Mesothelial cell of epicardium (in vitro differentiated cells): Measurements from ENCODE around the gene RAP2B. TPM values are rescaled to one million over a fixed set of nuclear protein-coding genes. Genes with fewer than 3 reads are reported as not detected.
A peak's percentile ranks its signal among the peaks of the same experiment; 100 is the strongest.

Experiments
- DNase-seq, 2 experiments: peaks; one replicate each; pipeline ENCODE4 v3.0.0; 2021; ENCODE audit warnings: low spot score in 2 of 2; ENCODE audit not compliant: unreplicated experiment in 2 of 2
- H3K27ac Mint-ChIP-seq: 2 replicates; pipeline ENCODE4 v1.8.0; 2021; ENCODE audit warnings: mixed read lengths
- H3K27me3 Mint-ChIP-seq: 2 replicates; pipeline ENCODE4 v1.8.0; 2021; ENCODE audit warnings: low read depth, mixed read lengths
- H3K36me3 Mint-ChIP-seq: 2 replicates; pipeline ENCODE4 v1.8.0; 2021; ENCODE audit warnings: mixed read lengths
- H3K4me1 Mint-ChIP-seq: 2 replicates; pipeline ENCODE4 v1.8.0; 2021; ENCODE audit warnings: mixed read lengths
- H3K4me3 Mint-ChIP-seq: 2 replicates; pipeline ENCODE4 v1.8.0; 2021; ENCODE audit warnings: mild to moderate bottlenecking, moderate library complexity, mixed read lengths
- H3K9me3 Mint-ChIP-seq: 2 replicates; pipeline ENCODE4 v1.8.0; 2021; ENCODE audit warnings: mixed read lengths
- total RNA-seq: library from RNA; stranded (reverse); gene quantifications from 3 replicates; pipeline ENCODE4 v1.2.1, GENCODE V29; 2021
- TF ChIP-seq, protein P1 (sequence below): fragments of 200-600 bp; sonication (generic); IDR thresholded peaks from one replicate; pipeline ENCODE4 v1.5.0; 2021; ENCODE audit warnings: antibody characterized with exemption; ENCODE audit not compliant: unreplicated experiment

RAP2B gene
- total RNA-seq, 1 donor from 2014 or later, result 15.2 TPM

DNA sequence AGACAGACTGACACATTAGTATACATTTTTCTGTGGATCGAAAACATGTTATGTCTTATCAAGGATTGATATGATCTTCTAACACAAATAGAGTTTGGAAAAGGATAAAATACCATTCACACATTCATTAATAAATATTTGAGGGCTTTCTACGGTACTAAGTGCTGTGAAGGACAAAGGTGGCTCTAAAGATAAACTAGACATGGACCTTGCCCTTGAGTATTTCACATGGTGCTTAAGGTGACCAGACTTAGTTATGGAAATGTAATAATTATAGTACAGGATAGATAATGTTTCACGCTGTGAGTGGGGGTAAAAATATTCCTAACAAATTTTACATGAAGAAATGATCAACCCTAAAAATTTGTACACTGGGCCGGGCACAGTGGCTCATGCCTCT, 3.8 kb upstream of the RAP2B start:
- Mint-ChIP-seq H3K9me3 (no peaks in the 10 kb centered on the region), H3K27me3 (peaks cover 2% of the 10 kb centered on the region), H3K27ac (no peak overlapping the region), H3K4me1 (peaks cover 12% of the 10 kb centered on the region), H3K4me3 (no peak overlapping the region), H3K36me3 (no peaks in the 10 kb centered on the region)
- TF ChIP-seq, protein P1, sequence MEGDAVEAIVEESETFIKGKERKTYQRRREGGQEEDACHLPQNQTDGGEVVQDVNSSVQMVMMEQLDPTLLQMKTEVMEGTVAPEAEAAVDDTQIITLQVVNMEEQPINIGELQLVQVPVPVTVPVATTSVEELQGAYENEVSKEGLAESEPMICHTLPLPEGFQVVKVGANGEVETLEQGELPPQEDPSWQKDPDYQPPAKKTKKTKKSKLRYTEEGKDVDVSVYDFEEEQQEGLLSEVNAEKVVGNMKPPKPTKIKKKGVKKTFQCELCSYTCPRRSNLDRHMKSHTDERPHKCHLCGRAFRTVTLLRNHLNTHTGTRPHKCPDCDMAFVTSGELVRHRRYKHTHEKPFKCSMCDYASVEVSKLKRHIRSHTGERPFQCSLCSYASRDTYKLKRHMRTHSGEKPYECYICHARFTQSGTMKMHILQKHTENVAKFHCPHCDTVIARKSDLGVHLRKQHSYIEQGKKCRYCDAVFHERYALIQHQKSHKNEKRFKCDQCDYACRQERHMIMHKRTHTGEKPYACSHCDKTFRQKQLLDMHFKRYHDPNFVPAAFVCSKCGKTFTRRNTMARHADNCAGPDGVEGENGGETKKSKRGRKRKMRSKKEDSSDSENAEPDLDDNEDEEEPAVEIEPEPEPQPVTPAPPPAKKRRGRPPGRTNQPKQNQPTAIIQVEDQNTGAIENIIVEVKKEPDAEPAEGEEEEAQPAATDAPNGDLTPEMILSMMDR, result no peak
- DNase-seq, result no peak

DNA sequence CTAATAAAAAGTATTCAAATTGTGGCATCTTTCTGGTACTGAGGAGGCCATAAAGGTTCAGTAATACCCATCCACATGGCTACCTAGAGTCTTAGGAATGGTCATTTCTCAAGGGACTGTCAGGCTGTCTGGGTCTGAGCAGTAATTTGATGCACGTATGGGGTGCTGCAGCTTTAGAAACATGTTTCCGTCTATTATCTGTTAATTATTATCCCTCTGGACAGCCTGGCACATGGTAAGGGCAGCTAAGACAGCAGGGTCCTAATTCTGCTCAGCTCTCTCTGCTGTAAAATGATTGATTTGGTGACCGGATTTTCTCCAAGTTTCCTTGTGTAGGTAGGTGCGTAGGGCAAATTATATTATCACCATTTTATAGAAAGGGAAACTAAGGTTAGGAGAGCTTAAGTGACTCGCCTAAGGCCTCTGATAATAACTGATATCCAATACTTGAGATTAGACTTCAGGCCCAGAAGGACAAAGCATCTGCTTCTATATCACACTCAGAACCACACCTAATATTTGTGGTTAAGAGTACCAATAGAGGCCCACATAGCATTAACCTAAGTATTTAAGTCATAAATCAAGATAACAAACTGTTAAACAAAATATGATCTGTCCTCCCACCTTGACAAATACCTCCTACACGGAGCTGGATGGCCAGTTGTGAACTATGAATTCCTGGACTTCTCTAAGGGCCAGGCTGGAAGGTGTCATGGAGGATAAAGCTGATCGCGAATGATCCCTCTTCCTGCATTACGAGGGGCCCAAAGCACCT, 2.9 kb upstream of the RAP2B start:
- TF ChIP-seq, protein P1, result no peak
- Mint-ChIP-seq H3K4me1 (peaks cover 20% of the 10 kb centered on the region), H3K27ac (peak overlapping the region; percentile 98)

GRCh38 chr3:153159771-153160397, 2.1 kb upstream of the RAP2B start:
- Mint-ChIP-seq H3K4me3 (peak overlapping the region; percentile 94), H3K27me3 (peaks cover 2% of the 10 kb centered on the region), H3K27ac (peak overlapping the region; percentile 98), H3K4me1 (peaks cover 28% of the 10 kb centered on the region), H3K9me3 (no peaks in the 10 kb centered on the region), H3K36me3 (no peaks in the 10 kb centered on the region)
- TF ChIP-seq, protein P1, result no peak
- no peak for DNase-seq

More for the DNA sequence above, 2.9 kb upstream of the RAP2B start:
- Mint-ChIP-seq H3K9me3 (no peaks in the 10 kb centered on the region), H3K27me3 (peaks cover 2% of the 10 kb centered on the region), H3K36me3 (no peaks in the 10 kb centered on the region), H3K4me3 (peak overlapping the region; percentile 94)
- DNase-seq, result no peak

DNA sequence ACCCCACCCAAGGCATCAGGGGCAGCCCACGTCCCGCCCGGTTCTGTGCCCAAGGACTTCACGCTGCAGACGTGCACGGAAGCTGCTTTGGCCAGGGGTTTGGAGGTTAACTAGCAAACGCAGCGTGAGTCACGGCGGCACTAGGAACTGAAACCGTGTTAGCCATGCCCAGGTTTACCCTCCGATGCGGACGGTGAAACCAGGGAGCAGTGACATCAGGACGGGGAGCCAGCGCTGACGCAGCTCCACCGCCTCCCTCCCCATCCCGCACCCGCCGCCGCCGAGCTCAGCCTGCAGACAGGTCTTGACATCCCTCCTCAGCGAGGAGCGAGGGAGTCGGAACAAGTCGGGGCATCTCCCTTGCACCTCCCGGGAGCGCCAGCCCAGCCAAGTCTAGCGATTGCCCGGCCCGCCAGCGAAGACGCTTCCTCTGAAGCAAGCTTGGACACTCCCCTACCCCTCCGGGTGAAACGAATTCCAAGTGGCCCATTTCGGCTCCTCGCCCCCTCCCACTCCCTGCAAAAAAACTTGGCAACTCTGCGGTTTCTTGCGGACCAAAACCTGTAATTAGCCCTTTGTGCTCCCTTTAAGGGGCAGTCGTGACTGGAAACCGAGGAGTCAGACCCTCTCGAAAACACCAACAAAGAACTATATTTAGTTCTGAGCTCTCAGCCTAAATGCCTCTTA, 1.4 kb upstream of the RAP2B start:
- peaks cover 2% of the 10 kb centered on the region for H3K27me3 Mint-ChIP-seq
- no peaks in the 10 kb centered on the region for H3K9me3 Mint-ChIP-seq
- TF ChIP-seq, protein P1, result no peak
- DNase-seq, result peak; percentile 65 to 85
- no peaks in the 10 kb centered on the region for H3K36me3 Mint-ChIP-seq
- H3K4me1 Mint-ChIP-seq, result peaks cover 35% of the 10 kb centered on the region
- peak overlapping the region; percentile 98 for H3K27ac Mint-ChIP-seq
- H3K4me3 Mint-ChIP-seq, result peak overlapping the region; percentile 94

DNA sequence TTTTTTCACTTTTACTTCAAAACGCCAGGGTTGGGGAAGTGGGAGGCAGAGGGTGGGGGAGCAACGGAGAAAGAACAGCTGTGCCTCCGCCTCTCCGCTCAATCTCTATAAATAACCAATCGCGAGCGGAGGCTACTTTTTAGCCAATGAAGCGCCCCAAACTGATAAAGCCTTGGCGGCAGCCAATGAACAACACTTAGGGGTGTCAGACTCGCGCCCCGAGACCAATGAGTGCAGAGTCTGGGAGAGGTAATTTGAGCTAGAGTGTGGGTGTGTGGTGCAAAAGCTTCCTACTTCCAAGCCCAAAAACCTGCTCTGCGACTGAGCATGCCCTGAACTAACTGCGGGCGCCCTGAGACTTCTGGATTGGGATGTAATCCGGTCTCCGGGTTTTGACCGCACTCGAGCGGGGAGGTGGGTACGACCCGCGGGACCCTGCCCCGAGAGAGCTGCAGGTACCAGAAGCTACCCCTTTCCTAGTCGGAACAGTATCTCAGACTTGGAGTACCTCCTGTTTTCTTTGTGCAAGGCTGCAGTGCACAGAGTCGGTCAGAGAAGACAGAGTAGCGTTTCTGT, 800 bp upstream of the RAP2B start:
- peak; percentile 82 to 93 for DNase-seq
- Mint-ChIP-seq H3K36me3 (peaks cover 3% of the 10 kb centered on the region), H3K27me3 (peaks cover 2% of the 10 kb centered on the region), H3K4me3 (peak overlapping the region; percentile 94), H3K9me3 (no peaks in the 10 kb centered on the region), H3K4me1 (peaks cover 41% of the 10 kb centered on the region), H3K27ac (peak overlapping the region; percentile 98)
- TF ChIP-seq, protein P1, result no peak
